Suprapubic skin (tissue), 4 donors: Measurements from ENCODE around the gene PKN2. TPM values are rescaled to one million over a fixed set of nuclear protein-coding genes. Genes with fewer than 3 reads are reported as not detected.
"Not testable (repeated sequence)": the region's sequence is repeated elsewhere in the genome, so short reads cannot be mapped to it uniquely, and the experiment has no call there.

Source experiments
- DNase-seq, 2 donors: peaks; one replicate each; pipeline ENCODE4 v3.0.0-alpha.2; 2019; ENCODE audit warnings: low spot score in 2 of 2
- H3K27ac ChIP-seq: fragments of 200-600 bp; sonication (generic); one replicate; pipeline ENCODE4 v1.5.1; 2019
- H3K27me3 ChIP-seq: fragments of 200-600 bp; sonication (generic); one replicate; pipeline ENCODE4 v1.5.1; 2019
- H3K36me3 ChIP-seq: fragments of 200-600 bp; sonication (generic); one replicate; pipeline ENCODE4 v1.5.1; 2019
- H3K4me1 ChIP-seq: fragments of 200-600 bp; sonication (generic); one replicate; pipeline ENCODE4 v1.5.1; 2019
- H3K4me3 ChIP-seq: fragments of 200-600 bp; sonication (generic); one replicate; pipeline ENCODE4 v1.5.1; 2019; ENCODE audit warnings: mild to moderate bottlenecking
- H3K9me3 ChIP-seq: fragments of 200-600 bp; sonication (generic); one replicate; pipeline ENCODE4 v1.5.1; 2019
- EP300 ChIP-seq: sonication (generic); formaldehyde crosslinking; IDR thresholded peaks from one replicate; pipeline ENCODE4 v1.6.1; 2017; ENCODE audit warnings: antibody characterized with exemption
- POLR2A ChIP-seq, 2 donors: fragments of 450-650 bp; IDR thresholded peaks; one replicate each; pipeline ENCODE4 v1.6.1; 2017; ENCODE audit warnings: antibody characterized with exemption in 2 of 2, mild to moderate bottlenecking in 2 of 2, moderate library complexity in 2 of 2
- POLR2AphosphoS5 ChIP-seq, 3 donors: sonication (generic); formaldehyde crosslinking; IDR thresholded peaks; one replicate each; pipeline ENCODE4 v1.6.1; 2017; ENCODE audit warnings: antibody characterized with exemption in 3 of 3
- WGBS: methylation state at CpG from one replicate; pipeline ENCODE4 v1.1.5; 2018; 5-methylcytosine and 5-hydroxymethylcytosine counted together
- total RNA-seq, 4 donors: library from RNA; depleted of rRNA; stranded (reverse); fragments of >200 nt; gene quantifications; one replicate each; pipeline ENCODE4 v1.1.0, GENCODE V29; 2016
- TF ChIP-seq, protein P1 (sequence below), 2 donors: fragments of 200-600 bp in 1 of 2; fragments of 450-650 bp in 1 of 2; sonication (generic) in 1 of 2; IDR thresholded peaks; one replicate each; pipeline ENCODE4 v1.5.1; 2016 to 2019; ENCODE audit warnings: antibody characterized with exemption in 2 of 2, mild to moderate bottlenecking in 1 of 2, moderate library complexity in 1 of 2

The PKN2 gene
- total RNA-seq, 4 donors from 2014 or later = 17.7 to 68.2 (median 33.6) TPM

DNA sequence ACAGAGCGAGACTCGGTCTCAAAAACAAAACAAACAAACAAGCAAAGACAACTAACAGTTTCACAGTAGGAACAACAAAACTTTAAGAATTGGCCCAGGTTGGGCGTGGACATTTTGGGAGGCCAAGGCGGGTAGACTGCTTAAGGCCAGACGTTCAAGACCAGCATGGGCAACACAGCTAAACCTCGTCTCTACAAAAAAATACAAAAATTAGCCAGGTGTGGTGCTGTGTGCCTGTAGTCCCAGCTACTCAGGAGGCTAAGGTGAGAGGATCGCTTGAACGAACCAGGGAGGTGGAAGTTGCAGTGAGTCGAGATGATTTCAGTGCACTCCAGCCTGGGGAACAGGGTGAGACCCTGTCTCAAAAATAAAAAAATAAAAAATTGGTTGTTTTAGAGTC, 193.8 kb downstream of the PKN2 start:
- no peak for DNase-seq
- WGBS = 76% methylated on average over 9 of the region's 9 CpGs
- H3K27me3 ChIP-seq = no peaks in the 10 kb centered on the region
- no peak overlapping the region for H3K27ac ChIP-seq
- no peaks in the 10 kb centered on the region for H3K9me3 ChIP-seq
- TF ChIP-seq EP300 = no peak
- TF ChIP-seq POLR2A (IDR thresholded peaks at IDR 0.05) = no peak
- TF ChIP-seq, protein P1, sequence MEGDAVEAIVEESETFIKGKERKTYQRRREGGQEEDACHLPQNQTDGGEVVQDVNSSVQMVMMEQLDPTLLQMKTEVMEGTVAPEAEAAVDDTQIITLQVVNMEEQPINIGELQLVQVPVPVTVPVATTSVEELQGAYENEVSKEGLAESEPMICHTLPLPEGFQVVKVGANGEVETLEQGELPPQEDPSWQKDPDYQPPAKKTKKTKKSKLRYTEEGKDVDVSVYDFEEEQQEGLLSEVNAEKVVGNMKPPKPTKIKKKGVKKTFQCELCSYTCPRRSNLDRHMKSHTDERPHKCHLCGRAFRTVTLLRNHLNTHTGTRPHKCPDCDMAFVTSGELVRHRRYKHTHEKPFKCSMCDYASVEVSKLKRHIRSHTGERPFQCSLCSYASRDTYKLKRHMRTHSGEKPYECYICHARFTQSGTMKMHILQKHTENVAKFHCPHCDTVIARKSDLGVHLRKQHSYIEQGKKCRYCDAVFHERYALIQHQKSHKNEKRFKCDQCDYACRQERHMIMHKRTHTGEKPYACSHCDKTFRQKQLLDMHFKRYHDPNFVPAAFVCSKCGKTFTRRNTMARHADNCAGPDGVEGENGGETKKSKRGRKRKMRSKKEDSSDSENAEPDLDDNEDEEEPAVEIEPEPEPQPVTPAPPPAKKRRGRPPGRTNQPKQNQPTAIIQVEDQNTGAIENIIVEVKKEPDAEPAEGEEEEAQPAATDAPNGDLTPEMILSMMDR (IDR thresholded peaks at IDR 0.05) = no peak
- no peak for TF ChIP-seq POLR2AphosphoS5 (IDR thresholded peaks at IDR 0.05)
- H3K4me3 ChIP-seq = no peak overlapping the region
- H3K36me3 ChIP-seq = peaks cover 9% of the 10 kb centered on the region
- peaks cover 37% of the 10 kb centered on the region for H3K4me1 ChIP-seq

DNA sequence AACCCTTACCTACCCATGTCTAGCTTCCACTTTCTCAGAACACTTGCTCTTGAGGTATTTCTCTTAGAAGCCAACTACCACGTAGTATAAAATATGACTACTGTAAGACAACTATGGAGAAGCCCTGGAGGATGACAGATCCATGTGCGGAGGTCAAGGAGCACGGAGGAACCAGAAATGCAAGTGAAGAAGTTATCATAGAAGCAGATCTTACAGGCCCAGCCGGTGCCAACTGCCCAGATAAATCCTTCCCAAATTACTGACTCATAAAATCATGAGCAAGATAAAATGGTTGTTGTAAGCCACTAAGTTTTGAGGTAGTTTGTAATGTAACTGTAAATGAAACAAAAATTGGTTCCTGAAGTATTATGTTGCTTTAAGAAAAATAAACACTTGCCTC, 194.7 kb downstream of the PKN2 start:
- WGBS = 45% methylated on average over 4 of the region's 4 CpGs
- H3K27me3 ChIP-seq = no peaks in the 10 kb centered on the region
- no peak for DNase-seq
- TF ChIP-seq, protein P1 (IDR thresholded peaks at IDR 0.05) = no peak
- TF ChIP-seq POLR2A (IDR thresholded peaks at IDR 0.05) = no peak
- TF ChIP-seq POLR2AphosphoS5 (IDR thresholded peaks at IDR 0.05) = no peak
- no peak for TF ChIP-seq EP300
- no peaks in the 10 kb centered on the region for H3K9me3 ChIP-seq
- peaks cover 44% of the 10 kb centered on the region for H3K4me1 ChIP-seq
- H3K36me3 ChIP-seq = peaks cover 9% of the 10 kb centered on the region
- H3K4me3 ChIP-seq = no peak overlapping the region
- H3K27ac ChIP-seq = no peak overlapping the region

DNA sequence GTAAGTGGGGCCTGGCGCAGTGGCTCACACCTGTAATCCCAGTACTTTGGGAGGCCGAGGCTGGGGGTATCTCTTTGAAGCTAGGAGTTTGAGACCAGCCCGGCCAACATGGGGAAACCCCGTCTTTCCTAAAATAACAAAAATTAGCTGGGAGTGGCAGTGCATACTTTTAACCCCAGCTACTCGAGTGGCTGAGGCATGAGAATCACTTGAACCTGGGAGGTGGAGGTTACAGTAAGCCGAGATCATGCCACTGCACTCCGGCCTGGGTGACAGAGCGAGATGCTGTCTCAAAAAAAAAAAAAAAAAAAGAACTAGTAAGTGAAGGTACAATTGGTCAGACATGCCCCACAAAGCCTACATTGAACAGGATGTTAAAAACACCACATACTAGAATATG, 196.6 kb downstream of the PKN2 start:
- not testable (repeated sequence) for H3K4me3 ChIP-seq, H3K9me3 ChIP-seq, H3K27ac ChIP-seq, DNase-seq, H3K27me3 ChIP-seq
- Histone ChIP-seq H3K4me1 (peaks cover 44% of the 10 kb centered on the region), H3K36me3 (peaks cover 27% of the 10 kb centered on the region)
- 59% methylated on average over 8 of the region's 8 CpGs for WGBS

DNA sequence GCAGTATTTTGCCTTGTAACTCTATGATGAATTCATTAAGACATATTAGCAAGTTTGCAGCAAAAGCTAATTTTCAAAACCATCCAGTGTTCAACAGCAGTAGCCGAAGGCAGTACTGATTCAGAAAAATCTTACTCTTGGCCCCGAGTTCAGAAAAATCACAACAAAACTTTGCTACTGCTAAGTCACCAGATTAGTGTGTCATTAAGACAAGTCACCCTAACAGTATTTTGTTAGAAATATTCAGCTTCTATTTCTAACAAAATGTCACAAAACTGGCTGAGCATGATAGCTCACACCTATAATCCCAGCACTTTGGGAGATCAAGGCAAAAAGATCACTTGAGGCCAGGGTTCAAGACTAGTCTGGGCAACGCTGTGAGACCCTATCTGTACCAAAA, 199.1 kb downstream of the PKN2 start:
- Histone ChIP-seq H3K27me3 (no peaks in the 10 kb centered on the region), H3K9me3 (no peaks in the 10 kb centered on the region), H3K4me3 (no peak overlapping the region), H3K27ac (no peak overlapping the region), H3K36me3 (peaks cover 43% of the 10 kb centered on the region), H3K4me1 (peaks cover 31% of the 10 kb centered on the region)
- TF ChIP-seq POLR2AphosphoS5 (IDR thresholded peaks at IDR 0.05) = no peak
- TF ChIP-seq EP300 = no peak
- TF ChIP-seq POLR2A (IDR thresholded peaks at IDR 0.05) = no peak
- no peak for DNase-seq
- WGBS = 62% methylated on average over 3 of the region's 3 CpGs

Other genes with a start within 250 kb of the PKN2 start
- gene GTF2B, start 207.3 kb downstream of the PKN2 start, total RNA-seq = 10 to 100 TPM; 31.3 to 39.5 (median 35.5) TPM